ENCODE data around the gene CDK9. TPM values are rescaled to one million over a fixed set of nuclear protein-coding genes. Genes with fewer than 3 reads are reported as not detected.

Gene CDK9
- total and polyA plus RNA-seq, 2 of the 4 experiments (the other 2 are of a cell fraction) = 30.3 to 49.9 TPM

DNA sequence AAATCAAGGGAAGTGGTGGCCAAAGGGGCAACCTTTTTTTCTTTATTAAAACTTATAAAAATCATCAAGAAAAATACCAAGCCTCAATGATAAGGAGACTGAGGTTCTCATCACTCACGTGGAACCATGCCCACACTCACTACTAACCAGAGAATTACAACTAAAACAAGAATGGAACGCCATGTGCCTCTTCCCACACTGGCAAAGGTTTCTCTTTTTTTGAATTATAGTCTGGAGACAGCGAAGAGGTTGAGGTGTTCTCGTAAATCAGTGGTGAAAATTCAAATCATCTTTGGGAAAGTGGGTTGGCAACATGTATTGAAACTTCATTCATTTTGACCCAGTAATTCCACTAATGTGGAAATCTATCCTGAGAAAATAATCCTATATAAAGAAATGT, 36.3 kb downstream of the CDK9 start:
- peaks cover 3% of the 10 kb centered on the region; the same call in 1 of the 2 replicates for H3K4me1 ChIP-seq (ENCODE audit: control insufficient read depth, insufficient read depth, low read length)
- peaks cover 14 to 49% of the 10 kb centered on the region in 2 experiments; a peak in 3 of 4 replicates for H3K79me1 ChIP-seq (ENCODE audit: low read depth in 1 of 2, low read length in 2 of 2)
- ChIA-PET POLR2A (ENCODE audit: unreplicated experiment) (no interaction called here), CTCF (no interaction called here)
- intact Hi-C loops (cut with micrococcal nuclease) = no loop called here
- ATAC-seq (ENCODE audit: low read depth) (no peak), DNase-seq (no peak)
- H3K9ac ChIP-seq (ENCODE audit: low read depth, low read length) = no peak overlapping the region
- dilution Hi-C loops (cut with HindIII; ENCODE audit: low sequenced_read_pairs, unreplicated experiment) = no loop called here
- no CpG with 5 or more reads among the region's 4 CpGs for WGBS, 2 experiments (ENCODE audit: extremely low coverage in 2 of 2, insufficient read length in 1 of 2)
- H3K36me3 ChIP-seq (ENCODE audit: control insufficient read depth, insufficient read depth, low read length) = peaks cover 53% of the 10 kb centered on the region
- H3K4me3 ChIP-seq (ENCODE audit: insufficient read depth, low read depth, low read length) = no peak overlapping the region
- no peak overlapping the region for H4K8ac ChIP-seq (ENCODE audit: low read depth in 2 of 2, low read length in 2 of 2)
- no peak overlapping the region for H3K14ac ChIP-seq (replicated peaks; ENCODE audit: low read depth, low read length)
- no peak overlapping the region for H3K23ac ChIP-seq (ENCODE audit: low read depth, low read length)
- H2BK20ac ChIP-seq (ENCODE audit: low read depth, low read length) = no peak overlapping the region
- H2AFZ ChIP-seq (replicated peaks; ENCODE audit: low read length, poor library complexity) = no peak overlapping the region
- no peak overlapping the region for H3K27ac ChIP-seq (ENCODE audit: insufficient read depth, low read length)
- no peak overlapping the region for H2BK120ac ChIP-seq (ENCODE audit: low read depth, low read length)
- no peak overlapping the region for H3K4me2 ChIP-seq (ENCODE audit: low read depth, low read length)
- no peaks in the 10 kb centered on the region for H3K9me3 ChIP-seq (ENCODE audit: control insufficient read depth, insufficient read depth, low read length)
- no peak overlapping the region for H3K18ac ChIP-seq (ENCODE audit: low read depth, low read length)
- no peaks in the 10 kb centered on the region for H3K9me1 ChIP-seq (ENCODE audit: insufficient read depth, low read length)
- no peak overlapping the region for H2AK5ac ChIP-seq (ENCODE audit: low read depth, low read length)
- H4K91ac ChIP-seq (ENCODE audit: insufficient read depth, low read depth, low read length) = no peak overlapping the region
- no TSS peak for BruUV-seq (replicated peaks)
- no peak overlapping the region for H2AK9ac ChIP-seq (replicated peaks; ENCODE audit: low read depth, low read length, poor library complexity)
- no peak overlapping the region for H4K5ac ChIP-seq (ENCODE audit: low read depth, low read length)
- no peaks in the 10 kb centered on the region for H3K27me3 ChIP-seq (ENCODE audit: control insufficient read depth, insufficient read depth, low read length)
- H3K4ac ChIP-seq (ENCODE audit: low read depth, low read length) = no peak overlapping the region
- H2BK5ac ChIP-seq (ENCODE audit: low read depth, low read length, poor library complexity, severe bottlenecking) = no peak overlapping the region
- no peak for TF ChIP-seq CHD1 (IDR thresholded peaks at IDR 0.05; ENCODE audit: low read depth, low read length)
- TF ChIP-seq MAZ (IDR thresholded peaks at IDR 0.05; ENCODE audit: borderline replicate concordance, low read depth, low read length) = no peak
- no peak for TF ChIP-seq FOS (IDR thresholded peaks at IDR 0.05; ENCODE audit: low read depth, low read length)
- TF ChIP-seq CTCF (conservative IDR thresholded peaks at IDR 0.05; ENCODE audit: low read depth, low read length) = no peak
- TF ChIP-seq, protein P1, sequence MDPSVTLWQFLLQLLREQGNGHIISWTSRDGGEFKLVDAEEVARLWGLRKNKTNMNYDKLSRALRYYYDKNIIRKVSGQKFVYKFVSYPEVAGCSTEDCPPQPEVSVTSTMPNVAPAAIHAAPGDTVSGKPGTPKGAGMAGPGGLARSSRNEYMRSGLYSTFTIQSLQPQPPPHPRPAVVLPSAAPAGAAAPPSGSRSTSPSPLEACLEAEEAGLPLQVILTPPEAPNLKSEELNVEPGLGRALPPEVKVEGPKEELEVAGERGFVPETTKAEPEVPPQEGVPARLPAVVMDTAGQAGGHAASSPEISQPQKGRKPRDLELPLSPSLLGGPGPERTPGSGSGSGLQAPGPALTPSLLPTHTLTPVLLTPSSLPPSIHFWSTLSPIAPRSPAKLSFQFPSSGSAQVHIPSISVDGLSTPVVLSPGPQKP (IDR thresholded peaks at IDR 0.05; ENCODE audit: borderline replicate concordance, low read depth, low read length) = no peak
- no peak for TF ChIP-seq CEBPB (IDR thresholded peaks at IDR 0.05; ENCODE audit: low read depth, low read length)
- in situ Hi-C loops (cut with MboI; ENCODE audit: low sequenced_read_pairs) = no loop called here
- H3K56ac ChIP-seq (ENCODE audit: extremely low read depth, insufficient read depth, low read length) = no peak overlapping the region
- no peaks in the 10 kb centered on the region for H4K20me1 ChIP-seq (ENCODE audit: insufficient read depth, low read length)
- H2BK15ac ChIP-seq (ENCODE audit: low read depth, low read length) = no peak overlapping the region
